HG03025 (cell line): ENCODE data around the gene MYT1.

Experiments
- ATAC-seq: cut with Tn5 transposase; IDR thresholded peaks from one replicate; pipeline ENCODE4 v1.9.1; 2021; ENCODE audit warnings: mild to moderate bottlenecking, moderate library complexity; ENCODE audit not compliant: unreplicated experiment, low FRiP score

The MYT1 gene

DNA sequence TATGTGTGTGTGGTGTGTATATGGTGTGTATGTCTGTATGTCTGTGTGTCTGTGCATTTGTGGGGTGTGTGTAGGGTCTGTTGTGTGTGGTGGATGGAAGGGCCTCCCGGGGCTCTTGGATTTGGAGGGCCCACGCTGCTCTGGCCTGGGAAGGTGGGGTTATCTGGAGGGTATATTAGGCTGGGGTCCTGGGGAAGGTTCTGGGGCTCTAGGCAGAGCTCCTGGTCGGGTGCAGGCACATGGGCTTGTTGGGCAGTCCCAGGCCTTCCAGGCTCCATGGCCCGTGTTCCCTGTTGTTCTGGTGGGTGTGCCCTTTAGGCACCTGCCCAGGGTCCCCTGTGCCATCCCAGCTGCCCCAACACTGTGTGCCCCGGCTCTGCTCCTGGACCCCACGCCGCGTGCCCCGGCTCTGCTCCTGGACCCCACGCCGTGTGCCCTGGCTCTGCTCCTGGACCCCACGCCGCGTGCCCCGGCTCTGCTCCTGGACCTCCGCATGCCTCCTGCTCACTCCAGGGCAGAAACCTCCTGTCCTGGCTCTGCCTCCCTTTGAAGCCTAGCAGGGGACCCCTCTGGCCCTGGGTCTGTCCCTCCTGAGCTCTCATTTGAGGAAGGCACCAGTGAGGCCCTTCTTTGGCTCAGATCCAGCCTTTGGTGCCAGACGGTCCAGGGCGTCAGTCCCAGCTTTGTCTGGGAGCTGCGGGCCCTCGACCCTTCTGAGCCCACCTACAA lies 10.2 kb upstream of the MYT1 start:
- ATAC-seq, result no peak

- no peak for ATAC-seq
Observed at GRCh38 chr20:64154590-64155257, 9.5 kb upstream of the MYT1 start.

GRCh38 chr20:64155258-64156135 lies 8.8 kb upstream of the MYT1 start:
- ATAC-seq, result no peak

DNA sequence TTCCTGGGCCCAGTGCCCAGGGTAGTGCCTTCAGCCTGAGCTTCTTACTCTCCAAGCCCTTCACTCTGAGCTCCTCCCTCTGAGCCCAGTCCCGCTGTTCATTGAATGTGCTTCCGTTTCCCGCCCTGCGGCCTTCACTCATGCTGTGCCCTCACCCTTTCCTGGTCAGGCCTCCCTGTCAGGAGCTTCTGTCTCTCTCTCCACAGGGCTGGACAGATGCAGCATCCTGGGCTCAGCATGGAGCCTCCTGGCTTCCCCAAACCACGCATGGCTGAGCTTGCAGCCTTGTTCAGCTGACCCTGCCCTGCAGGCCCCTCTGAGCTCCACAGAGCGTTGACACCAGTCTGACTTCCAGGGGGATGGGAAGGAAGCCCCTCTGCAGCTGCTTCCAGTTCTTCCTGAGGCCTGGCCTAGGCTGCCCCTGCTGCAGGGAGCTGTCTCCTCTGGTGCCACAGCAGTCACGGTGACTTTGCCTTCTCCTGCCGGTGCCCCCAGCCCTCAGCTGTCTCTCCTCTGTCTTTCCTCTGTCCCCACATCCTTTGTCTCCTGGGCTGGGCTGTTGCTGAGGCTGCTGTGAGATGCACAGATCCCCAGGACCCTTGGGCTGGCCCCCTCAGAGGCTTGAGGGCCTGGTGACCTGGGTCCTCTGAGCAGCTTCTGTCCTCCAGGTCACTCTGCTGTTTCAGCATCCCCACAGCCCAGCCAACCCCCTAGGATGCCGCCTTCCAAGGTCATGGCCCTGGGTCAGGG lies 7.9 kb upstream of the MYT1 start:
- no peak for ATAC-seq

DNA sequence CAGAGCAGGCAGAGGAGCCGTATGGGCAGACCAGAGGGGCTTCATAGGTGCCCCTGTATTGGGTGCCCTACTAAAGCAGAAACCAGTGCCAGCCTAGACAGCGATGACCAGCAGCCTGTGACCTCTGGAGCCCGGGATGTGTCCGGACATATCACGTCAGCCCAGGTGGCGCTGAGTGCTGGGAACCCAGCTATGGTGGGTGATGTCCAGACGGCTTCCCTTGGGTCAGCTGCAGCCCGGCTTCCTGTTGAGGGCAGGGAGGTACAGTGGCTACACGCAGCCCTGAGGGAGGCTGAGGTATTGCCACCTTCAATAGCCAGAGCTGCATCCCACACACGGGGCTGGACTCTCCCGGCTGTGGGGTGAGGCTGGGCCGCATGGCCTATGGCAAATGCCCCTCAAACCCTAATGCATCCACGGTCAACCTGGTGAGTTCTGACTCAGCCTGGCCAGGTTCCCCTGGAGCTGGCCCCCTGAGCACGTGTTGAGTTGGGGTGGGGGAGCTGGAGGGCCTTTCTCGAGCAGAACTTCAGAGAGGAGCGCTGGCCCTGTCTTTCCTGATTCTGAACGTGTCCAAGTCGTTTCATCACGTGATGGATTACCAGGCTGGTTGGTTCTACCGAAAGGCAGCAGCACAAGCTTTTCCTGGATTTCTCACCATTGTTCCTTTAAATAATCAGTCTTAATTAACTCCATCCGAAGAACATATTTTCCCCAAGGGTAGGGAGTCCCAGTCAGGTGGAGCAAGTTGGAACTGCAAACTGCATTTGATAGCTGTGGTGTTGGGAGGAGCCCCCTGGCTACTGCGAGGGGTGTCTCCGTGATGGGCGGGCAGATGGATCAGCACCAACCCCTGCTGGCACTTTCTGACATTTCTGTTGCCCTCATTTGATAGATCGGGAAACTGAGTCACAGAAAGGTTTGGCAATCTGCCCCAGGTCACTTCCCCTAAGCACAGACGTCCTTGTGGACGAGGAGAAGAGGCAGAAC lies 7.1 kb upstream of the MYT1 start:
- ATAC-seq, result no peak

DNA sequence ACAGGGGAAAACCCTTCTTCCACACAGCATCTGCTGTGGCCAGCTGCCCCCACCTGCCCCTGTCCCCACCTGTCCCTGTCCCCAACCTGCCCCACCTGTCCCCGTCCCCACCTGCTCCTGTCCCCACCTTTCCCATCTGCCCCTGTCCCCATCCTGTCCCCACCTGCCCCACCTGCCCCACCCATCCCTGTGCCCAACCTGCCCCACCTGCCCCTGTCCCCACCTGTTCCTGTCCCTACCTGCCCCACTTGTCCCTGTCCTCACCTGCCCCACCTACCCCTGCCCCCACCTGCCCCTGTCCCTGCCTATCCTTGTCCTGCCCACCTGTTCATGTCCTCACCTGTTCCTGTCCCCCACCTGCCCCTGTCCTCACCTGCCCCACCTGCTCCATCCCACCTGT lies 6.4 kb upstream of the MYT1 start:
- no peak for ATAC-seq

- ATAC-seq, result no peak
Observed at GRCh38 chr20:64158346-64159285, 5.6 kb upstream of the MYT1 start.

DNA sequence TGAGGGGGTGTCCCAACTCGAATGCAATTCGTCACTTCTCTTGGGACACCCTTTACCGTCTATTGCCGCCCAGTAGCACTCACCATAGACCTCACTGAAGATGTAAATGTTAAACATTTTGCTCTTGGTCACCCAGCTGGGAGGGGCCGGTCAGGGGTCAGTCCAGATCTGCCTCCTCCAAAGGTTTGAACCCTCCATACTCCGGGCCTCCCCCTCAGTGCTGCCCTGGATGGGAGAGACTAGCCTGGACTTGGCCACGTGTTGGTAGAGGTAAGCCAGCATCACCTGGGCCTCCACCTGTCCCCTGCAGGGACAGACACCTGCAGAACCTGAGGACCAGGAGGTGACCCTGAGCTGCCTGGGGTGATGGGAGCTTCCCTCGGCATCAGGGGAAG lies 5.0 kb upstream of the MYT1 start:
- ATAC-seq, result no peak

DNA sequence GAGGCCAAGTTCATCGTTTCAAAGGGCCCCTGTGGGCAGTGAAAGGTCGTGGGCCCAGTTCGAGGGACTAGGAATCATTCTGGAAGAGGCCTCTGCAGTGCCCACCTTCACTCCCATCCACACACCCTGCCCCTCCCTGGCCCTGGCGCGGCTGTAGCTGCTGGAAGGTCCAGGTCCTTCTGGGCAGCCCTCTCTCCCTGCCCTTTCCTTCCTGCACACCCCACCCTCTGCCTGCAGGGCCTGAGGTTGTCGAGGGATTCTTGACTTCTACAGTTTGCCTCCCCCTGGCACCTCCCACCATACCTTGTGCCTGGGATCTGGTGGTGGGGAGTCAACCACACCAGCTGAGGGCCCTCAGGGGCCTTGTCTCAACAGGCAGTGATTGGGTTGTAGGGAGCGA lies 4.5 kb upstream of the MYT1 start:
- no peak for ATAC-seq

DNA sequence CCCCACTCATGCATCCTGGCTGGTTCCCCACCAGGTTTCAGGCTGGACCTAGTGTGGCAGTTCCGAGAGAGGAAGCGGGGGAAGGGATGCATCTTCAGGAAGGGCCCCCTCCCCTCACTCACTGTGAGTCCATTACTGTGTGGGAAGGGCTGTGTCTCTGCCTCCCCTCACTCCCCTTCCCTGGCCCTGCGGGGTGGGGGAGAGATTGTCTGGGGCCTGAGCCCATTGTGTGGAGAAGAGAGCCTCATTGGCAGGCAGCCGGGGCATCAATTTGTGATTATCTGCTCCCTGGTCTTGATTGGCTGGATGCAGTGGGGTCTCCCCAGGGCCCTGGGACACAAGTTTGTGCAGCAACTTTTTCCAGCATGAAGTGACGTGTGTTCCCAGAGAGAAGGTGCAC lies 4.1 kb upstream of the MYT1 start:
- ATAC-seq, result no peak

- no peak for ATAC-seq
Observed at GRCh38 chr20:64160526-64161355, 3.5 kb upstream of the MYT1 start.

- ATAC-seq, result no peak
Observed at GRCh38 chr20:64161356-64162238, 2.7 kb upstream of the MYT1 start.

DNA sequence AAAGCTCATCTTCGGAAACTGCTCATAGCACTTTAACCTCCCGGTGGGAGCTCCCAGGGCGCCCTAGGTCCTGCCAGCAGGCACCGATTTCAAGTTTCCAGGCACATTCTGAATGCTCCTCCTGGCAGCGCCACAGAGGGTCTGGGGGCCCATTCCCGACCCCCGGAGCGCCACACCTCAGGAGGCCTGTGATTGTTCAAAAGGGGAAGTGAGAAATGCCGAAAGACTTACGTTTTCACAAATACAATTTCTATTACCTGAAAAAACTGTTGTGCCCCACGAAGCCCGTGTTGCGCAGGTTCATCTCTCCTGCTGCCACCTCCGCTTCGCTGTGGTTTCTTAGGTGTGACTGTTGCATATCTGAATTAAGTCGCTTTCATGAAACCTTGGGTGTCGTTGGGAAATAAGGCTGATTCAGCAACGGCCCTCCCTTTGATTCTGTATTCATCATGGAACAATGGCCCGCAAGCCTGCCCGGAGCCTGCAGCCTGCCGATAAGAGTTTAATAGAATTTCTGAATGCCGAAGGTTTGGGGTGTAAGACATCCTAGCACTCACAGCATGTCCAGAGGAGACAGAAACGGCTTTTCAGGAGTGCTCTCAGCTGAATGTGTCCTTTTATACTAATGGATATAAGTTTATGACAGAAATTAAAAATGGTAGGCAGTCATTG lies 1.9 kb upstream of the MYT1 start:
- ATAC-seq, result no peak

- no peak for ATAC-seq
Observed at GRCh38 chr20:64163776-64164122, 503 bp upstream of the MYT1 start.

DNA sequence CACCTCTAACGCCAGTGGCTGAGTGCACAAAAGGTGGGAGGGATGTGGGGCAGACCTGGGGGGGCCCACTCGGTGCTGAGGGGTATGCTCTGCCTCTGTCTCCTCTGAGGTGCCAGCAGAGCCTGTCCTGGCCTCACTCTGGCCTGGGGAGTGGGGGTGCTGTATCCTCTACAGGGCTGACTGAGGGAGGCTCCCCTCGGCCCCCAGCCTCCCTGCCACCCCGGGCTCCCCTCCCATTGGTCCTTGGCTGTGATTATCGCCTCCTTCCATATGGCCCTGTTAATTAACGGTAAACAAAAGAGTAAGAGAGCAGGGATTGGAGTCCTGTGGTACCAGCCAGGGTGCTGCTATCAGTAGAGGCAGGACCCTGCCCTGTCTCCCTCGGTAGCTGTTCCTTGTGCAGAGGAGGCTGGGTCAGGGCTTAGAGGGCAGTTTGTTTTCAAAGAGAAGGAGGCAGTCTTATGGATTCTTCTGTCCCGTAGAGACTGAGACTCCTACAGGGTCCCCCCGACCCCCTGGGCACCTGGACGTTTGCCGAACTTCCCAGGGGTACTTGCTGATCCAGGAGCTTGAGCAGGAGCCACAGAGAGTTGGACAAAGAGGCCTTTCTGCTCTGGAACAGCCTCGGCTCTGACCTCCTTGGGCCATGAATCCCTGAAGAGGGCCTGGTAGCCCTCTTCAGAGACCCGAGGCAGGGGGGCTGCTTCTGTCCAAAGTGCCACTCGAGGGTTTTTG lies 1.8 kb downstream of the MYT1 start:
- no peak for ATAC-seq
